Measurements from ENCODE around the gene COPZ2. TPM values are rescaled to one million over a fixed set of nuclear protein-coding genes. Genes with fewer than 3 reads are reported as not detected.
A peak's percentile ranks its signal among the peaks of the same experiment; 100 is the strongest.
"Not testable (repeated sequence)": the region's sequence is repeated elsewhere in the genome, so short reads cannot be mapped to it uniquely, and the experiment has no call there.

The COPZ2 gene
- polyA plus RNA-seq, 4 donors = 13.7 to 24.0 (median 20.6) TPM

DNA sequence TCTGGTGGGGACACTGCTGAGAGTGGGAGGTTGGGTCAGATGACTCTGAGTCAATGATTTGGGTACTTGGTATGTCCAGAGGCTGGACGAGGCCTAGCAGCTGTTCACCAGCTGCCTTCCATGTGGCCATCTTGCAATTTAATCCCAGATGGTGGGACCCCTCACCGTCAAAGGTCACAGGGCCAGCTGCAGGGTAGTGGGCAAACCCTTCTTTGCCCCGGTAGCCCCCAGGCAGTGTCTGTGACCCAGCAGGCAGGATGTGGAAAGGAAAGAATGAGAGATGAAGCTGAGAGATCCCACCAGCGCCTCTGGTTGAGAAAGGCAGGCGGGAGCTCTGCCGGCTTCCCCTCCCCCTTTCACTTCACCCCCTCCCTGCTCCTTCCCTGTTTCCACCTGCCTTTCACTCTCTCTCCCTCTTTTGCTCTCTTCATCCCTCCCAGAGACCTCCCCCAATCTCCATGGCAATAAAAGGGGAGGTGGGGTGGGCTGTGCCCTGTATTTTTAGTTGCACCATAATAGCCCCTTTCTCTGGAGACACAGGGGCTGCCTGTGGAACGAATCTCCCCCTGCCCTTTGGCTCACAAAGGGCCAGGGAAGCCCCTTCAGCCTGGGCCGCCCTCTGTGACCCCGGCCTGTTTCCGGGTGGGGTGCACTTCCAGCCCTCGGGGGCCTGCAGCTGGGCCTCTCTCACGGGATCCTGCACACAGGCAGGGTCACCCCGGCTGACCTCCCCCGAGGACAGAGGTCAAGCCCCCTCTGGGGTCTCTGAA lies 46.5 kb downstream of the COPZ2 start:
- no peak for DNase-seq (ENCODE audit: low read depth in 4 of 4, low spot score in 2 of 4)

DNA sequence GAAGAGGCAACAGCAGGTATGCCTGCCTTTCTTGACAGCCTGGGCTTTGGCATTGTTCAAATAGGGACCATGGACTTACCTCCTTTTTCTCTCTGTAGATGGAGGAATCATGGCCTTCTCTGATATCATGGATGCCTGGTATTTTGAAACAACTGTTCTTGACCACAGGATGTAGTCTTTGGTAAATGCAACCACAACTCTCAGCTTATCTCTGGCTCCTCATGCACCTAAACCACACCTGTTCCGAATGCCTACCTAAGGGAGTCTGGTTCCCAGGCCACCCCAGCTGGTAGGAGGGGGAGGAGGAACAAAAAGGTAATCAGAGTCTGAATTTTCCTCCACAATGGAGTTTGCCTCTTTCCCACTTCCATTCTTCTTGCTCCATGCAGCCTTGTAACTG lies 47.9 kb downstream of the COPZ2 start:
- no peak for DNase-seq (ENCODE audit: low read depth in 4 of 4, low spot score in 2 of 4)

DNA sequence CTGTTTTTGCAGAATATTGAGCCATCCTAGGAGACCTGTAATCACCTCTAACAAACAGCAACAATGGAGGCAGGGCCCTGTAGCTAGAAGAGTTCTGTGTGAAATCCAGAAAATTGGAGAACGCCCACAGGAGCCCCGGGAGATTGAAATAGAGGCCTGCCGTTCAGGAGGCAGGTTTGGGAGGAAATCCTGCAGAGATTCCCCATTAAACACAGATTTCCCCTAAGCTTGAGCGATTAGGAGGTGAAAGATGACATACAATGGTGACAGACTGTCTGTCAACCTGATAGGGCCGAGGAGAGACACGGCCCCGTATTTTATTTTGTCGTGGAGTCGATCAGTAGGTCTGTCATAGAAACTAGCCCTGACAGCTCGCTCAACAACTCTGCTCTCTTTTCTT lies 48.4 kb downstream of the COPZ2 start:
- no peak for DNase-seq (ENCODE audit: low read depth in 4 of 4, low spot score in 2 of 4)

DNA sequence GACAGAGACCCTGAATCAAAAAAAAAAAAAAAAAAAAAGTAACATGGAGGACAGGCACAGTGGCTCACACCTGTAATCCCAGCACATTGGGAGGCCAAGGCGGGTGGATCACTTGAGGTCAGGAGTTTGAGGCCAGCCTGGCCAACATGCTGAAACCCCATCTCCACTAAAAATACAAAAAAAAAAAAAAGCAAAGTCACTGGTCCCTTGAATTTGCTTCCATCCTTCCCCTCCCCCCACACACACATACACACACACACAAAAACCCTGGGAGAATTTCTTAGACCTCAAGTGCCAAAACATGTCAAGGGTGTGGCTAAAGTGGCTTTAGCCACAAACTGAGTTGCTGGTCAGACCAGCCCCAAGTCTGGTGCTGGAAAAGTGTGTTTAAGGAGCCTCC lies 49.2 kb downstream of the COPZ2 start:
- not testable (repeated sequence) for DNase-seq (ENCODE audit: low read depth in 4 of 4, low spot score in 2 of 4)

DNA sequence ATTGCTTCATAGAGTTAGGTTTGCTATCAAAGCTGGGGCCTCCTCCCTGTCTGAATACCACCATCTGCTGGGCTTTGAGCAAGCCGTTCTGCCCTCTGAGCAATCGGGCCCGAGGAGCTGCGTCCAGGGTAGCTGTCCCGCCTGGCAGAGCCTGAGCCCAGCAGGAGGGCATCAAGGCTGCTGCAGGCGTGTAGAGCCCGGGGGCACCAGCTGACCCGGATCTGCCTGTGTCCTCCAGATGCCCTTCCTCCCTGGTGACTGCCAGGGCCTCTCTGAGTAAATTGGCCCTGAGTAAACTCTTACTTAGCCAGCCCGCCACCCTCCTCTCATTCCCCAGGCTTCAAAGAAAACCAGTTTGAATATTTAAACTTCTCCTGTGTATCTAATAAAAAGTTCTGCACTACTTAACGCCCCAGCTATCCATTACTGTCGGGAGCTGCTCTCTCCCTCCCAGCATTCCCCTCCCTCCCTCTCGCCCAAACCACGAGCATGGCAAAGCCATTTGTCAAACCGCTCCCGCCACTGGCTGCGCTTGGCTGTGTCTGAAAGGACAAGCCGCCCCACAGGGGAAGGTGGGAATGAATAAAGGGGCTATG lies 50.3 kb downstream of the COPZ2 start:
- DNase-seq (ENCODE audit: low read depth in 4 of 4, low spot score in 2 of 4) = peak in 1 of 4 donors; percentile 64

DNA sequence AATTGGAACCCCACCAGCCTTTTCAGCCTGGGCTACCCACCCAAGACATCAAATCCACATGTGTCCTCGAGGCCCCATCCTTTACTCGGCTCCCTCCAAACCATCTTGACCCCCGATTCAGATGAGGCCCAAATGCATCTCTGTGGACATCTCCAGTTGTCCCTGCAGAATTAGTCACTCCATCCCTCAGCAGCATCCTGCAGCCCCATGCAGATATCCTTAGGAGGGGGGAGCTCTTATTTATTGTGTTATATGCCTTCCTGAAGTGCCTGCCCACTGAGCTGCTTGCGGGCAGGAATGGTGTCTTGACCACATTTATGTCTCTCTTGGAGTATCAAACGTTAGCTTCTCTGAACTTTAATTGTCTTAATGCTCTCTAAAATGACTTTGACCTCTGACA lies 51.1 kb downstream of the COPZ2 start:
- no peak for DNase-seq (ENCODE audit: low read depth in 4 of 4, low spot score in 2 of 4)

DNA sequence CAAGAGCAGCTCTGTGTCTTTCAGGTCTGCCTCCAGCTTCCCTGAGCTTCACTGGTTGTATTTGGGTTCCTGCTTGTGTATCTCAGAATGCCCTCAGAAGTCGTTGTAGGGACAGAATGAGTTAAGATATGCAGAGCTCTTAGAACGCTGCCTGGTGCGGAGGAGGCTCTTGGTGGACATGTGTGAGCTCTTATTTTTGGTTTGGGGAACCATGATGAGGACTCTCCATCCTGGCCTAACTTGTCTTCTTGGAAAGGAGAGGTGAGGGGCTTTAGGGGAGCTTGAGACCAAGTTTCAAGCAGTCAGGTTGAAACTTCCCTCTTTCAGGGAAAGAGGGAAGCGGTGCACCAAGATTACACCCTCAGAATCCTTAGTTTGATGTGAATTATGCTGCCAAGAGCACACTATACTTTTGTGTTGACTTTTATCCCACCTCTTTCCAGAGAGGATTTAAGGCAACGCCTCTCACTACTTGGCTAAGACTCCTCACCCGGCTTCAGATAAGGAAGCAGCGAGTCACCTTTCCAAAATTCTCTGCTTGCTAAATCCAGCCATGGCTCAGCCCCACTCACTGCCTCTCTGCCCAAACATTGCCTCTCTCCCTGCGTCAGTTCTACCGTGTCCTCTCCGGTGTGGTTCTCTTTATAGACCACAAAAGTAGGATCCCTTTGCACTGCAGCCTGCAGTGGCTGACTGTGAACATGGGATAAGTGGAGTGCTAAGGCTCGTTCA lies 53.9 kb downstream of the COPZ2 start:
- DNase-seq (ENCODE audit: low read depth in 4 of 4, low spot score in 2 of 4) = no peak

DNA sequence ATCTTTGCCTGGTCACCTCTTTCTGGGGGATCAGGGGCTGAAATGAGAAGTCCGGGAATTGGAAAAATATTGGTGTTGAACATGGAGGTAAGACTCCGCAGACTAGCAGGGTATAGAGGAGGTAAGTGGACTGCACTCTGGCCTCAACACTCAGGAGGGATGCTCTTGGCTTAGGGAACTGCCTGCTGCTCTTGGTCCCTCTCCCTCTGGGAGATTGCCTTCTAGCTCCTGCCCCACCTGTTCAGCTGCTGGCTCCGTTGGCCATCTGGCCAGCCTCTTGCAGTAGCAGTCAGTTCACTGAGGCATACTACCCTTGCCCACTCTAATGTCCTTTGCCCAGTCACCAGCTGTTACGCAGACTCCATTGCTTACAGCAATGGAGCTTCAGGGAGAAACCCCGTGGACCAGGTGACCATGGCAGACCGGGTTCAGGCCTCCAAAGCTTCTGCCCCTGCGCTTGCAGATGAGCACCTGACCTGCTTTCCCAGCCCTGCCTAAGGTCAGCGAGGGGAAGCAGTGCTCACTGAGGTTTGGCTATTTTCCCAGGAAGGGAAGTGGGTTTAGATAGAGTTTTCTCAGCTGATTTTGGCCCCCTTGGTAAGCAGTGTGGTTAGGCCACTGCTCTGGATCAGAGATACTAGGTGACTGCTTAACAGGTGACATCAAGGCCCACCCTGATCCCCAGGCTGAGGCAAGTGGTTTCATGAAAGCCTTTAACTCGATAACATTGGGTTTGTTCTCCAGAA lies 54.8 kb downstream of the COPZ2 start:
- no peak for DNase-seq (ENCODE audit: low read depth in 4 of 4, low spot score in 2 of 4)

DNA sequence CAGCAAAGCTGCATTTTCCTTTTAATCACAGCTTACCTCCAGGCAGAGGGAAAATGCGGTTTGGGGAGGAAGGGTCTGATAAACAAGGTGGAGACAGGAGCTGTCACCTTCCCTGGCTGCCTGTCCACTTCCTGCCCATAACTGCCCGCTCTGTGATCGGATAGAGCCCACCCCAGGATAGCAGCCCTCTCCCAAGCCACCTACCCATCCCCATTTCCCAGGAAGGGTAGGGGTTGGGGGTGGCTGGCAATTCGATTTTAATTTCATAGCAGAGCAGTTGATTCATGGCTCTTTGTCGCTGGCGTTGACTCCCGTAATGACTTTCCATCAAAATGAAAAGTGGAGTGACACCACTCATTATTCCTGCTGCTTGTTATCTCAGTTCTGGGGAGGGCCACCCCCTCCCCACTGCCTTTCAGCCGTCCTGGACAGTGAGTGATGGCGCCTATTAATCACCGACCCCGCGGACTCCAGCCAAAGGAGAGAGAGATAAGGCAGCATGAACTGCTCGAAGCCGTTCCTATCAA lies 55.4 kb downstream of the COPZ2 start:
- no peak for DNase-seq (ENCODE audit: low read depth in 4 of 4, low spot score in 2 of 4)

DNA sequence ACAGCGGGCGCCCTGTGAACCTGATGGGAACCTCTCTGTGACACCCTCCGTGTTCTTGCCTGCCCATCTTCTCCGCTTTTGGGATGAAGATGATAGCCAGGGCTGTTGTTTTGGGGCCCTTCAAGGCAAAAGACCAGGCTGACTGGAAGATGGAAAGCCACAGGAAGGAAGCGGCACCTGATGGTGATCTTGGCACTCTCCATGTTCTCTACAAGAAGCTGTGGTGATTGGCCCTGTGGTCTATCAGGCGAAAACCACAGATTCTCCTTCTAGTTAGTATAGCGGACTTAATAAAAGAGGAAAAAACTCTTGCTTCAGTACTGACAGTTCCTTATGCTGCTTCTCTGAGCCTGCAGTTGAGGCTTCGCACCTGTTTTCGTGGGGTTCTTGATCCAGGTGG lies 56.1 kb downstream of the COPZ2 start:
- no peak for DNase-seq (ENCODE audit: low read depth in 4 of 4, low spot score in 2 of 4)

DNA sequence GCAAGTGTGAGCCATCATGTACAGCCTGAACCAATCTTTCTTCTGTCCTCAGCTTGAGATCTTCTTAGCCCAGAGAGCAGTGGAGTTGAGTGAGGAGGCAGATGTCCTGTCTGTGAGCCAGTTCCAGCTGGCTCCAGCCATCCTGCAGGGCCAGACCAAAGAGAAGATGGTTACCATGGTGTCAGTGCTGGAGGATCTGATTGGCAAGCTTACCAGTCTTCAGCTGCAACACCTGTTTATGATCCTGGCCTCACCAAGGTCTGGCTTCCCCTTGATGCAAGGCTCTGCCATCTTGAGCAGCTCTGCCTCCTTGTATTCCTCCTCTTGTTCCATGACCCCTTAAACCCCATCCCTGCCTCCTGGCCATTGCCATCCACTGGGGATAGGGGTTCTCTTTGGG lies 57.1 kb downstream of the COPZ2 start:
- DNase-seq (ENCODE audit: low read depth in 4 of 4, low spot score in 2 of 4) = no peak

DNA sequence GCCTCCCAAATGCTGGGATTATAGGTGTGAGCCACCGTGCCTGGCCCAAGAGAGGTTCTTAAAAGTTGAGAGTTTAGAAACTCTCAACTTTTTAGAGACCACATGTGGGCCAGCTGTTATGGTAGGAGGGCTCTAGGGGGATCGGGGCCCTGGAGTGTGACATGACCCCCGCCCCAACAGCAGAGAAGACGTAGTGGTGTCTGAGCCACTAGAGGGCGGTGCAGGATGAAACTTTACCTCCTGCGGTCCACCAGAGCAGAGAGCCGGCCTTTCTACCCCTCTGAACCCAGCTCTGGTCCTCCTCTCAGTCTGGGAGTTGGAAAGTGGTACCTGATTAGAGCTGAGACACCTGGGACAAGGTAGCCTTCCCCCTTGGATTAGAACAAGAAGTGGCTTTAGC lies 59.3 kb downstream of the COPZ2 start:
- no peak for DNase-seq (ENCODE audit: low read depth in 4 of 4, low spot score in 2 of 4)

Other genes starting within 250 kb of the COPZ2 start
- gene OSBPL7, start 216.0 kb downstream of the COPZ2 start, polyA plus RNA-seq (ENCODE audit: insufficient read length in 4 of 4) = 10 to 100 TPM; 10.9 to 17.3 (median 14.0) TPM
- gene MRPL10, start 206.3 kb downstream of the COPZ2 start, polyA plus RNA-seq (ENCODE audit: insufficient read length in 4 of 4) = 10 to 100 TPM; 52.1 to 55.6 (median 53.4) TPM
- 1 to 10 TPM; 1.7 to 3.7 (median 2.7) TPM for gene LRRC46, start 206.1 kb downstream of the COPZ2 start, polyA plus RNA-seq (ENCODE audit: insufficient read length in 4 of 4)
- gene SCRN2, start 196.5 kb downstream of the COPZ2 start, polyA plus RNA-seq (ENCODE audit: insufficient read length in 4 of 4) = 10 to 100 TPM; 48.7 to 82.3 (median 56.0) TPM
- 1 to 10 TPM; 2.3 to 3.8 (median 3.0) TPM for gene SP6, start 186.6 kb downstream of the COPZ2 start, polyA plus RNA-seq (ENCODE audit: insufficient read length in 4 of 4)
- gene SP2, start 141.6 kb downstream of the COPZ2 start, polyA plus RNA-seq (ENCODE audit: insufficient read length in 4 of 4) = 10 to 100 TPM; 21.6 to 26.2 (median 24.3) TPM
- 10 to 100 TPM; 21.0 to 22.6 (median 21.6) TPM for gene PNPO, start 96.2 kb downstream of the COPZ2 start, polyA plus RNA-seq (ENCODE audit: insufficient read length in 4 of 4)
- 10 to 100 TPM; 15.8 to 26.7 (median 23.0) TPM for gene PRR15L, start 79.9 kb downstream of the COPZ2 start, polyA plus RNA-seq (ENCODE audit: insufficient read length in 4 of 4)
- gene CDK5RAP3, start 66.7 kb downstream of the COPZ2 start, polyA plus RNA-seq (ENCODE audit: insufficient read length in 4 of 4) = 100 to 1,000 TPM; 120 to 197 (median 146) TPM
- gene NFE2L1, start 10.6 kb upstream of the COPZ2 start, polyA plus RNA-seq (ENCODE audit: insufficient read length in 4 of 4) = 100 to 1,000 TPM; 205 to 268 (median 232) TPM
- gene CBX1, start 63.7 kb upstream of the COPZ2 start, polyA plus RNA-seq (ENCODE audit: insufficient read length in 4 of 4) = 100 to 1,000 TPM; 158 to 195 (median 184) TPM
- gene SNX11, start 70.0 kb upstream of the COPZ2 start, polyA plus RNA-seq (ENCODE audit: insufficient read length in 4 of 4) = 10 to 100 TPM; 16.4 to 21.2 (median 18.0) TPM

Measured in left renal cortex interstitium (tissue), 4 donors.